ENCODE measurements around the gene PPP2R2C.

The PPP2R2C gene

GRCh38 chr4:6272863-6273660 lies 199.4 kb downstream of the PPP2R2C start:
- DNase-seq (ENCODE audit: low read depth in 2 of 2): peak; percentile 30 to 34

- DNase-seq (ENCODE audit: low read depth in 2 of 2): no peak
Measured at GRCh38 chr4:6271701-6272465, 200.5 kb downstream of the PPP2R2C start.

- no peak for DNase-seq (ENCODE audit: low read depth in 2 of 2)
Measured at GRCh38 chr4:6271206-6271605, 201.2 kb downstream of the PPP2R2C start.

GRCh38 chr4:6270636-6271121 lies 201.7 kb downstream of the PPP2R2C start:
- DNase-seq (ENCODE audit: low read depth in 2 of 2): no peak
